Transverse colon (tissue), 4 donors: ENCODE results near the gene TMA16. TPM values are rescaled to one million over a fixed set of nuclear protein-coding genes. Genes with fewer than 3 reads are reported as not detected.

Experiments used
- DNase-seq: peaks from one replicate; pipeline ENCODE4 v3.0.0-alpha.2; 2019
- H3K27ac ChIP-seq, 4 donors: fragments of 200-600 bp; sonication (generic); 2 replicates each; pipeline ENCODE4 v1.5.1; 2016 to 2018; ENCODE audit warnings: inconsistent platforms in 4 of 4
- H3K27me3 ChIP-seq: fragments of 200-600 bp; sonication (generic); 2 replicates; pipeline ENCODE4 v1.5.1; 2017; ENCODE audit warnings: inconsistent platforms
- H3K36me3 ChIP-seq, 4 donors: fragments of 200-600 bp; sonication (generic); 2 replicates each; pipeline ENCODE4 v1.5.1; 2017 to 2019; ENCODE audit warnings: inconsistent platforms in 4 of 4
- H3K4me1 ChIP-seq, 4 donors: fragments of 200-600 bp; sonication (generic); 2 replicates each; pipeline ENCODE4 v1.5.1; 2017 to 2020; ENCODE audit warnings: inconsistent platforms in 4 of 4
- H3K4me3 ChIP-seq, 4 donors: fragments of 200-600 bp; sonication (generic); 1 replicate in 1 of 4; 2 replicates in 3 of 4; pipeline versions ENCODE4 v1.5.1 to v1.6.1; 2017 to 2019; ENCODE audit warnings: inconsistent platforms in 4 of 4
- H3K9me3 ChIP-seq, 2 donors: fragments of 200-600 bp; sonication (generic); 2 replicates each; pipeline ENCODE4 v1.5.1; 2017 to 2019; ENCODE audit warnings: inconsistent platforms in 2 of 2
- CTCF ChIP-seq, 5 experiments: fragments of 200-600 bp in 3 of 5; fragments of 450-650 bp in 2 of 5; sonication (generic) in 3 of 5; IDR thresholded peaks; 1 replicate in 2 of 5; 2 replicates in 3 of 5; pipeline ENCODE4 v1.5.1; 2016 to 2017; ENCODE audit warnings: antibody characterized with exemption in 5 of 5, inconsistent platforms in 3 of 5, mild to moderate bottlenecking in 2 of 5, moderate library complexity in 1 of 5
- EP300 ChIP-seq: sonication (generic); formaldehyde crosslinking; IDR thresholded peaks from one replicate; pipeline ENCODE4 v1.6.1; 2017; ENCODE audit warnings: antibody characterized with exemption, low read depth
- POLR2A ChIP-seq: fragments of 450-650 bp; IDR thresholded peaks from one replicate; pipeline ENCODE4 v1.6.1; 2016; ENCODE audit warnings: antibody characterized with exemption, mild to moderate bottlenecking, moderate library complexity
- POLR2AphosphoS5 ChIP-seq, 3 donors: sonication (generic); formaldehyde crosslinking; IDR thresholded peaks; one replicate each; pipeline ENCODE4 v1.6.1; 2016; ENCODE audit warnings: antibody characterized with exemption in 3 of 3
- WGBS, 2 donors: methylation state at CpG; one replicate each; pipeline ENCODE4 v1.1.5; 2018; ENCODE audit warnings: low coverage in 1 of 2; 5-methylcytosine and 5-hydroxymethylcytosine counted together
- in situ Hi-C, 4 donors: fragments of 200-750 bp; cut with MboI; loops; one replicate each; pipeline versions ENCODE4 v1.15.0 to v1.15.1; 2017; ENCODE audit warnings: low sequenced_read_pairs in 3 of 4, low pct_ligation_motif_present in 1 of 4, low pct_unique_long_range_greater_than_20kb in 1 of 4
- intact Hi-C: fragments of 100-400 bp; cut with DNase I; formaldehyde crosslinking; loops from one replicate; pipeline ENCODE4 v1.15.1; 2023; ENCODE audit warnings: low total_unique reads
- total RNA-seq, 4 donors: library from RNA; depleted of rRNA; stranded (reverse); fragments of >200 nt; gene quantifications; one replicate each; pipeline ENCODE4 v1.1.0, GENCODE V29; 2016

The TMA16 gene
- total RNA-seq, 4 donors from 2014 or later = 7.1 to 27.2 (median 16.4) TPM

DNA sequence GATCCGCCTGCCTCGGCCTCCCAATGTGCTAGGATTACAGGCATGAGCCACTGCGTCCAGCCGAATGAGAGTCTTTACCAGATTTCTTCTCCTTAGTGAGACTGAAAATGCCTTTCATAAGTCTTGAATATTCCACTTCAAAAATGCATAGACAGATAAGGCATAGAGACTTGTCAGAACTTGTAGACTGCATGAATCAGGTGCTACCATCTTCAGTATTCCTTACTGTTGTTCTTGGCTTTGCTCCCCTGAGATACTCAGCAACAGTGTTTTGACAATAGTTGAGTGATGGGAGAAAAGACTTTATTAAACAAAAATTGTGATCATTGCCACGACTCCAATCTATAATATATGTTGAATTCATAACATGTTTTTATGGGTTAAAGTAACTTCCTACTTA lies 31.9 kb upstream of the TMA16 start:
- intact Hi-C loops = no loop called here
- 88 to 92% methylated on average over 5 of the region's 5 CpGs for WGBS, 2 donors
- Histone ChIP-seq H3K4me3 (no peak overlapping the region), H3K9me3 (no peaks in the 10 kb centered on the region), H3K36me3 (no peaks in the 10 kb centered on the region), H3K4me1 (no peaks in the 10 kb centered on the region), H3K27me3 (no peaks in the 10 kb centered on the region), H3K27ac (no peak overlapping the region)
- in situ Hi-C loops = no loop called here
- no peak for DNase-seq
- TF ChIP-seq EP300 (no peak), POLR2A (no peak), POLR2AphosphoS5 (IDR thresholded peaks at IDR 0.05) (no peak), CTCF (IDR thresholded peaks at IDR 0.05) (no peak)

DNA sequence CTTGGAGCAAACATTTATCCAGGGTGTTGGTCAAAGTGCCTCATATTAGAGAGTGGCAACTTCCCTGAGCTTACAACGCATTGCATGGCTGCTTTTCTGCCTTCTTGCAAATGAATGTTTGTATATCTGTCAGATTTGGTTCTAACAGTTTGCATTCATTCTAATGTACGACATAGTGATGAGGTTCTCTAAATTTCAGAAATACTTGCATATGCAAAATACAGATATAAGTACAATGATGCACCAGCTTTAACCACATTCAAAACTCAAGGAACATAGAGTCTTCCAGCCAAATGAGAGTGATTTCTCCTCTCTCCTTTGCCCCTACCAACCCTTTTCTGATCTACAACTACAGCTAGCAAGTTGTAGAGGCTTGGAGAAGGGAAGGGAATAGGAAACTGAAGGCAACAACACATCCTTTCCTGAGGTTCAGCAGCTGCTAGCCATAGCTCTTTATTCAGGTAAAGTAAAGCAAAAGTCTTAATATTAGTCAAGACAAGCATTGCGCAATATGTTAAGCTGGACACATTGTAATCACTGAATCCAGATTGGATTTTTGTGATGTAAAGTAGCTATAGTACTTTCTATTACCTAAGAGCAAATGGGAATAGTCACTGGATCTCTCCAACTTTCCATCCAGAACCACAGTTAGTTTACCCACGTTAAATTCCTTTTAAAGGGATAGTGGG lies 27.3 kb upstream of the TMA16 start:
- WGBS, 2 donors = 79 to 89% methylated on average over 4 of the region's 4 CpGs
- Histone ChIP-seq H3K36me3 (no peaks in the 10 kb centered on the region), H3K4me3 (no peak overlapping the region), H3K27ac (no peak overlapping the region), H3K4me1 (no peaks in the 10 kb centered on the region), H3K27me3 (no peaks in the 10 kb centered on the region), H3K9me3 (no peaks in the 10 kb centered on the region)
- in situ Hi-C loops = no loop called here
- intact Hi-C loops = loop anchor here (5.0 kb wide), 1 partner anchor 655 kb away; no protein-coding TSS in a partner anchor
- no peak for TF ChIP-seq POLR2A
- TF ChIP-seq EP300 = no peak
- TF ChIP-seq POLR2AphosphoS5 (IDR thresholded peaks at IDR 0.05) = no peak
- TF ChIP-seq CTCF (IDR thresholded peaks at IDR 0.05) = no peak
- no peak for DNase-seq

DNA sequence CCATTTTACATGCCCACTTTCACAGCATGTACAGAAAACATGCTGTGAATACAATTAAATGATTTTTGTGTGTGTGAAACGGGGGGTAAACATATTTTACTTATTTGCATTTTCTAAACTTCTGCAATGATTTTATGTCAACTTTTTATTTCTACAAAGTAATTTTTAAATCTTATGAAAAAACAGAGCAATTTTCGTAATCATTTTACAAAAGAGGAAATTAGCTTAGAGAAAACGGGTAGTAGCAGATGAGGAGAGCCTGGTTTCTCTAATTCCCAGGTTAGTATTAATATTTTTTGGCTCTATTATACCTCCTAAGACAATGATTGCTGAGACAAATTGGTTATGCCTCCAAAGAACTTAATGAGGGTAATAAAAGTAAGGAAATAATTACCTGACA lies 24.1 kb upstream of the TMA16 start:
- no peak for TF ChIP-seq POLR2A
- no peak for TF ChIP-seq POLR2AphosphoS5 (IDR thresholded peaks at IDR 0.05)
- no peak for TF ChIP-seq CTCF (IDR thresholded peaks at IDR 0.05)
- TF ChIP-seq EP300 = no peak
- in situ Hi-C loops (no loop called here), intact Hi-C loops (no loop called here)
- no peak overlapping the region for H3K27ac ChIP-seq
- DNase-seq = no peak
- WGBS, 2 donors = 78% methylated on average over 3 of the region's 3 CpGs
- no peaks in the 10 kb centered on the region for H3K4me1 ChIP-seq
- no peaks in the 10 kb centered on the region for H3K9me3 ChIP-seq
- no peaks in the 10 kb centered on the region for H3K36me3 ChIP-seq
- H3K27me3 ChIP-seq = no peaks in the 10 kb centered on the region
- no peak overlapping the region for H3K4me3 ChIP-seq

GRCh38 chr4:163473130-163473529 lies 21.4 kb upstream of the TMA16 start:
- WGBS, 2 donors = 93 to 100% methylated on average over 6 to 14 of the region's 14 CpGs
- H3K36me3 ChIP-seq = no peaks in the 10 kb centered on the region

More at GRCh38 chr4:163473130-163473529, 21.4 kb upstream of the TMA16 start:
- no peak for DNase-seq
- H3K27ac ChIP-seq = no peak overlapping the region
- intact Hi-C loops = no loop called here
- H3K27me3 ChIP-seq = no peaks in the 10 kb centered on the region
- no peaks in the 10 kb centered on the region for H3K4me1 ChIP-seq
- no peak for TF ChIP-seq EP300
- TF ChIP-seq POLR2AphosphoS5 (IDR thresholded peaks at IDR 0.05) = no peak
- TF ChIP-seq POLR2A = no peak
- TF ChIP-seq CTCF (IDR thresholded peaks at IDR 0.05) = no peak
- no peak overlapping the region for H3K4me3 ChIP-seq
- in situ Hi-C loops = no loop called here
- H3K9me3 ChIP-seq = no peaks in the 10 kb centered on the region
